IPS-18a (cell line): ENCODE measurements around the gene MLH1.

ENCODE experiments used
- H3K27ac ChIP-seq: one replicate; pipeline ENCODE4 v1.5.1; 2013; ENCODE audit warnings: low read length
- H3K27me3 ChIP-seq: one replicate; pipeline ENCODE4 v1.6.1; 2013; ENCODE audit warnings: mild to moderate bottlenecking, low read length; ENCODE audit not compliant: control insufficient read depth, insufficient read depth
- H3K36me3 ChIP-seq: one replicate; pipeline ENCODE4 v1.6.1; 2013; ENCODE audit warnings: low read depth, low read length; ENCODE audit not compliant: control insufficient read depth
- H3K4me1 ChIP-seq: one replicate; pipeline ENCODE4 v1.6.1; 2013; ENCODE audit warnings: low read depth, low read length; ENCODE audit not compliant: control insufficient read depth
- H3K4me3 ChIP-seq: one replicate; pipeline ENCODE4 v1.5.1; 2013; ENCODE audit warnings: low read length
- H3K9ac ChIP-seq: one replicate; pipeline ENCODE4 v1.6.1; 2013; ENCODE audit warnings: mild to moderate bottlenecking, low read length, moderate library complexity
- H3K9me3 ChIP-seq: one replicate; pipeline ENCODE4 v1.6.1; 2013; ENCODE audit warnings: low read depth, low read length; ENCODE audit not compliant: control insufficient read depth

The MLH1 gene

DNA sequence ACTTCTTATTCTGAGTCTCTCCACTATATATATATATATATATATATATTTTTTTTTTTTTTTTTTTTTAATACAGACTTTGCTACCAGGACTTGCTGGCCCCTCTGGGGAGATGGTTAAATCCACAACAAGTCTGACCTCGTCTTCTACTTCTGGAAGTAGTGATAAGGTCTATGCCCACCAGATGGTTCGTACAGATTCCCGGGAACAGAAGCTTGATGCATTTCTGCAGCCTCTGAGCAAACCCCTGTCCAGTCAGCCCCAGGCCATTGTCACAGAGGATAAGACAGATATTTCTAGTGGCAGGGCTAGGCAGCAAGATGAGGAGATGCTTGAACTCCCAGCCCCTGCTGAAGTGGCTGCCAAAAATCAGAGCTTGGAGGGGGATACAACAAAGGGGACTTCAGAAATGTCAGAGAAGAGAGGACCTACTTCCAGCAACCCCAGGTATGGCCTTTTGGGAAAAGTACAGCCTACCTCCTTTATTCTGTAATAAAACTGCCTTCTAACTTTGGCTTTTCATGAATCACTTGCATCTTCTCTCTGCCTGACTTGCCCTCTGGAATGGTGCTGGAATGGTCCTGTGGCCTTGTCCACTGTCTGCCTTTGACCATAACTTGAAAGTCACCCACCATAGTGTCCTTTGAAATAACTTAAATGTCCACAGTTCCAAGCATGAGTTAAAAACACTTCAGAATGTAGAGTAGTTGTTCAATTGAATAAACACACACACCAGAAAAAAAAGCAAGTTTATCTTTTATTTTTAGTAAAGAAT lies 32.4 kb downstream of the MLH1 start:
- Histone ChIP-seq H3K4me3 (no peak overlapping the region), H3K4me1 (no peaks in the 10 kb centered on the region), H3K27ac (no peak overlapping the region), H3K27me3 (no peaks in the 10 kb centered on the region), H3K9me3 (no peaks in the 10 kb centered on the region), H3K36me3 (peaks cover 63% of the 10 kb centered on the region), H3K9ac (no peak overlapping the region)

DNA sequence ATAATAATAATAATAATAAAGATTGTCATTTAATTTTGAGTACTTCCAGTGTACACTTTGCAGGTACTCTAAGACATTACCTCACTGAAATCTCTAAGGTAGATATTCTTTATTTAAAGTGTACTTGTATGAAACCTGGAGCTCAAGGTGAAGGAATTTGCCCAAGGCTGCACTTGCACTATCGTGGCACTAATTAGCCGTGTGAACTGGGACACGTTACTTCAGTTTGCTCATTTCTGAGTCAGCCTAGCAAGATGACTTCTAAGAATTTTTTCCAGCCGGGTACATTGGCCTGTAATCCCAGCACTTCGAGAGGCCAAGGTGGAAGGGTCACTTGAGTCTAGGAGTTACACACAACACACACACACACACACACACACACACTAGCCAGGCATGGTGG lies 33.5 kb downstream of the MLH1 start:
- Histone ChIP-seq H3K4me3 (no peak overlapping the region), H3K36me3 (peaks cover 64% of the 10 kb centered on the region), H3K27ac (no peak overlapping the region), H3K9me3 (no peaks in the 10 kb centered on the region), H3K4me1 (no peaks in the 10 kb centered on the region), H3K9ac (no peak overlapping the region), H3K27me3 (no peaks in the 10 kb centered on the region)

DNA sequence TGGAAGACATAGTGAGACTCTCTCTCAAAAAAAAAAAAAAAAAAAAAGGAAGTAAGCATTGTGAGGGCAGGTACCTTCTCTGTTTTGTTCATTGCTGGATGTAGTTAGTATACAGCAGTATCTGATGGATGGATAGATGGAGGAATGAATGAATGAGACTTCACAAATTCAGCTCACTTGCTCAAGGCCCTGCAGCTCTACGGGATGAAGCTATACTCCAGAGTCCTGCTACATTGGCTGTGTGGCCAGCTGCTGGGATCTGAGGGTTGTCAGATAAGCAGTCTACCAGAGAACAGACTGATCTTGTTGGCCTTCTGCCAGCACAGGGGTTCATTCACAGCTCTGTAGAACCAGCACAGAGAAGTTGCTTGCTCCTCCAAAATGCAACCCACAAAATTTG lies 35.0 kb downstream of the MLH1 start:
- no peak overlapping the region for H3K4me3 ChIP-seq
- H3K27ac ChIP-seq: no peak overlapping the region
- no peaks in the 10 kb centered on the region for H3K4me1 ChIP-seq
- no peaks in the 10 kb centered on the region for H3K9me3 ChIP-seq
- peaks cover 62% of the 10 kb centered on the region for H3K36me3 ChIP-seq
- H3K9ac ChIP-seq: no peak overlapping the region
- no peaks in the 10 kb centered on the region for H3K27me3 ChIP-seq

DNA sequence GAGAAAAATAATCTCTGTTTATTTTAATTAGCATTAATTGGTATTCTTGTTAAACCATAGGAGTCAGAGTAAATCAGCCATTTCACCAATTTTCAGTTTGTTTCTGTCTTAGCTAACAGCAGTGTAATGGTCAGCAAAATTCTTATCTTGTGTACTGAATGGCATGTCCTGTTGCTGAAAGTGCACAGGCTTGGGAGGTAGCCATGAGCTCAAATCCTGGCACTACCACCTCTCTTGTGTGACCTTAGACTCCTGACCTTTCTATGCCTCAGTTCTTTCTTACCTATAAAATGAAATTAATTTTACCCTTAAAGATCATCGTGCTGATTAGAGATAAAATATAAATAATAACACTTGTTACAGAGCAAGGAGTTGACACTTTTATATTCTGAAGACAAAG lies 35.8 kb downstream of the MLH1 start:
- peaks cover 61% of the 10 kb centered on the region for H3K36me3 ChIP-seq
- H3K4me3 ChIP-seq: no peak overlapping the region
- H3K9me3 ChIP-seq: no peaks in the 10 kb centered on the region
- H3K4me1 ChIP-seq: no peaks in the 10 kb centered on the region
- no peak overlapping the region for H3K9ac ChIP-seq
- H3K27ac ChIP-seq: no peak overlapping the region
- no peaks in the 10 kb centered on the region for H3K27me3 ChIP-seq

DNA sequence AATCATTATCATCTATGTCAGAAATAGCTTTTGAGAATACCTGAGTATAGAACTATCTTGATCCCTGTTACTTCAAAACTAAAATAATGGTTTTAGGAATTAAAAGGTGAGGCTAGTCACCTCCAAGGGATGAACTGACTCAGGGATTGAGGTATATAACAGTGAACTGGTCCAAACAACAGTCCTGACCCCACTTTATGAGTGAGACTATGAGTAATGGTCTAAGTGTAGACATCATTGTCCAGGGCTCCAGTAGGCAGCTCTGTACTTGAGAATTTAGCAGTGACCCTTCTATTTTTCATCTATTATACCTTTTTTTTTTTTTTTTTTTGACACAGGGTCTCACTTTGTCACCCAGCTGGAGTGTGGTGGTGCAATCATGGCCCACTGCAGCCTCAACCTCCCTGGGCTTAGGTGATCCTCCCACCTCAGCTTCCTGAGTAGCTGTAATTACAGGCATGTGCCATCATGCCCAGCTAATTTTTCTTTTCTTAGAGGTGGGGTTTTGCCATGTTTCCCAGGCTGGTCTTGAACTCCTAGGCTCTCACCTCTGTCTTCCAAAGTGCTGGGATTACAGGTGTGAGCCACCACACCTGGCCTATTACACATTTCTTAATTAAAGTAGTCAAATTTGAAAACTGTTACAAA lies 36.3 kb downstream of the MLH1 start:
- no peak overlapping the region for H3K9ac ChIP-seq
- H3K27me3 ChIP-seq: no peaks in the 10 kb centered on the region
- H3K4me1 ChIP-seq: no peaks in the 10 kb centered on the region
- no peak overlapping the region for H3K4me3 ChIP-seq
- H3K9me3 ChIP-seq: no peaks in the 10 kb centered on the region
- H3K36me3 ChIP-seq: peaks cover 57% of the 10 kb centered on the region
- H3K27ac ChIP-seq: no peak overlapping the region

DNA sequence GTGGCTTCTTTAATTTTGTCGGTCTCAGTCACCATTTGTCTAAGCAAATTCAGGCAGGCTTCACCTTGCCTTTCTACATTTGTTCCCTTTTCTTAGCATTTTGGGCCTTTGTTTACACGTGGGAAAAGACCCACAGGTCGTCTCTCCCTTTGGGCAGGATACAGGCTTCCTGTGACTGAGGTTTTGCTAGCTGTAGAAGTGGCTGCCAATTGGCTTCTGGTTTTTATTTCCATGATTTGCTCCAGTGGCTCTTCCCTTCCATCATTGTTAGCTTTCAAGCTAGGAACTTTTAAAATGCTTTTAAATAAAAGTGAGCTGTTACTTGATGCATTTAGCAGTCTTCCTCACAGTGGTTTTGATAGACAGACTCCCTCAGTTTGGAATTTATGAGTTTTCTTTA lies 37.3 kb downstream of the MLH1 start:
- H3K4me3 ChIP-seq: no peak overlapping the region
- no peak overlapping the region for H3K27ac ChIP-seq
- H3K9ac ChIP-seq: no peak overlapping the region
- H3K27me3 ChIP-seq: no peaks in the 10 kb centered on the region
- H3K36me3 ChIP-seq: peaks cover 57% of the 10 kb centered on the region
- H3K4me1 ChIP-seq: no peaks in the 10 kb centered on the region
- no peaks in the 10 kb centered on the region for H3K9me3 ChIP-seq

DNA sequence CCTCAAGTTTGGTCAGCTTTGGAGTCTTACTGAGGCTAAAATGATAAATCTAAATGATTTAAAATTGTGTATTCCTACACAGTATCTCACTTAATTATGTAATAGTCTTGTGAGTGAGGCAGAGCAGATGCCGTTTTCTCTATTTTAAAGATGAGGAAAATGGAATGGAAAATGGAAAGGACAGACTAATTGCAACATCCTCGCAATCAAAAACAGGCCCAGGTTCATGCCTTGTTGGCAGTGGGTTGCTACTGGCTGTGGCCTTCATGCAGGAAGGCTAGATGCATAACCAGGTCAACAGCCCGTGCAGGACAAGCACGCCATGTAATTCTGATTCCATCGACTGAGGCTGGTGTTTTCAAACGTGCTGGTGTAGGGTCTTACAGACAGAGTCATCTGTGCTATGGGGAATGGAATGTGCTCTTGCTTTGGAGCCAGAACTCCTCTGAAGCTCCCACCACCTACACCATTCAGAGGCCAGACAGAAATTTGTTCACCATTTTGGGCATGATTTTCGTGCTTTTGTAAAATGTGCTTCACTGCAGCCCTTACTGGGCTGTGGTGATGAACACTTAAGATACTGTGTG lies 37.9 kb downstream of the MLH1 start:
- Histone ChIP-seq H3K27me3 (no peaks in the 10 kb centered on the region), H3K4me3 (no peak overlapping the region), H3K36me3 (peaks cover 51% of the 10 kb centered on the region), H3K9ac (no peak overlapping the region), H3K27ac (no peak overlapping the region), H3K4me1 (no peaks in the 10 kb centered on the region), H3K9me3 (no peaks in the 10 kb centered on the region)

DNA sequence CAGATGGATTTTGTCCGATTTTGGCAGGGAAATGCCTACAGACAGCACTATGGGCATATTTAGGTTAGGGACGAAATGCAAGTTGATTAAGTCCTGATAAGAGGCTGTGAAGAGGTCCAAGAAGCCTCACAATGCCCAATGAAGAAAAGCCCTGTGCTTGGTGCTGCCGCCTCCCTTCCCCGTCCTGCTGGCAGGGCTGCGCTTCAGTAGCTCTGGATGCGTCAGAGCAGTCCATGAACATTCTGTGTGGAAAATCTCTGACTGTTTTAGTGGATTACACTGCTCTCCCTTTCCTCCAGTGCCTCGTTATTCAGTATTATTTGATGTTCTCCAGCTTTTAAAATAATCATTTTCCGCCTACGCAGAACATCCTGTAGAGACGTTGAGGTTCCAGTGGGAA lies 39.6 kb downstream of the MLH1 start:
- H3K9ac ChIP-seq: no peak overlapping the region
- H3K36me3 ChIP-seq: peaks cover 53% of the 10 kb centered on the region
- no peaks in the 10 kb centered on the region for H3K27me3 ChIP-seq

DNA sequence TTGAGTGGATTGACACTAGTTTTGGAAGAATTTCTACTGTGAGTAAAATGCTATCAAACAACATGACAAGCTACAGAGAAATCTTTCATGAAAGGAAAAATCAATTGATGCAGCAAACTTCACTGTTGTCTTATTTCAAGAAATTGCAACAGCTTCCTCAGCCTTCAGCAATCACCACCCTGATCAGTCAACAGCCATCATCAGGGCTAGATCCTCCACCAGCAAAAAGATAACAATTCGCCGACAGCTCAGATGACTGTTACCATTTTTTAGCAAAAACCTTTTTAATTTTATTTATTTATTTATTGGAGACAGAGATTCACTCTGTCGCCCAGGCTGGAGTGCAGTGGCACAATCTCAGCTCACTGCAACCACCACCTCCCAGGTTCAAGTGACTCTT lies 44.0 kb downstream of the MLH1 start:
- no peak overlapping the region for H3K4me3 ChIP-seq
- H3K27me3 ChIP-seq: no peaks in the 10 kb centered on the region
- no peaks in the 10 kb centered on the region for H3K4me1 ChIP-seq
- no peak overlapping the region for H3K27ac ChIP-seq
- peaks cover 47% of the 10 kb centered on the region for H3K36me3 ChIP-seq
- H3K9ac ChIP-seq: no peak overlapping the region
- H3K9me3 ChIP-seq: no peaks in the 10 kb centered on the region

More for the DNA sequence above, 39.6 kb downstream of the MLH1 start:
- Histone ChIP-seq H3K4me1 (no peaks in the 10 kb centered on the region), H3K4me3 (no peak overlapping the region), H3K9me3 (no peaks in the 10 kb centered on the region), H3K27ac (no peak overlapping the region)

DNA sequence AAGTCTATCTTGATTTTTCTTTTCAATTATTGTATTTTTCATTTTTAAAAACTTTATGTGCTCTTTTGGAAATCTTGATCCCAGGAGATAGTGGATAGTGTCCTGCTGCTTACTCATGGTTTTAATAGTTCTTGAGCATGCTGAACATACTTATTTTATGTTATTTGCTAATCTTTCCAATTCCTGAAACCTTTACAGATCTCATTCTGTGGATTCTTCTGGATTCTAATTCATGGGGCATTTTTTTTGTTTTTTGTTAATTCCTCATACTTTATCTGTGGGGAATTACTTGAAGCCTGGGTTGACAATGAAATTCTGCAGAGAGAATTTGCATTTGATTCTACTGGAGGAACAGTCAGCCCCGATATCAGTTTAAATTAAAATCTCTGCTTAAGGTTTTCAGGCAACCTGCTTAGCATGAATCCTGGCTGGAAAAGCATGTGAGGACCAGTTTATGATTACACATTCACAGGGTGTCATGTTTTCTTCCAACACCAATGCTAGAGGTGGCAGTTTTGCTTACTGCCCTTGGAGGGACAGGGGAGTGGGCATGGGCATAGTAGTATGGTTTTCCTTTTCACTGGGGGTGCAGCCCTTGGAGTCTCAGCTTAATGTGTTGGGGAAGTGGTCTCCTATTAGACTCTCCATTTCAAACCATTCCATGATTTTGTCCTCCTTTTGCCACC lies 46.0 kb downstream of the MLH1 start:
- no peaks in the 10 kb centered on the region for H3K27me3 ChIP-seq
- no peak overlapping the region for H3K4me3 ChIP-seq
- no peaks in the 10 kb centered on the region for H3K4me1 ChIP-seq
- H3K36me3 ChIP-seq: peaks cover 38% of the 10 kb centered on the region
- H3K9me3 ChIP-seq: no peaks in the 10 kb centered on the region
- no peak overlapping the region for H3K9ac ChIP-seq
- no peak overlapping the region for H3K27ac ChIP-seq

DNA sequence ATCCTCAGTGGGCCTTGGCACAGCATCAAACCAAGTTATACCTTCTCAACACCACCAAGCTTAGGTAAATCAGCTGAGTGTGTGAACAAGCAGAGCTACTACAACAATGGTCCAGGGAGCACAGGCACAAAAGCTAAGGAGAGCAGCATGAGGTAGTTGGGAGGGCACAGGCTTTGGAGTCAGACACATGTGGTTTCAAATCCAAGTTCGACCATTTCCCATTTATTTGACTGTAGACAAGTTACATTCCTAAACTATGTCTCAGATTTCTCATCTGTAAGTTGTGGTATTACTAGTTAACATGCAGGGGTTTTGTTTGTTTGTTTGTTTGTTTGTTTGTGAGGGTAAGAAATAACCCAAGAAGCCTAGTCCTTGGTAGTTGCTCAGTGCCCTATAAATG lies 46.9 kb downstream of the MLH1 start:
- Histone ChIP-seq H3K36me3 (peaks cover 36% of the 10 kb centered on the region), H3K9me3 (no peaks in the 10 kb centered on the region), H3K4me1 (no peaks in the 10 kb centered on the region)

More for the DNA sequence above, 46.9 kb downstream of the MLH1 start:
- Histone ChIP-seq H3K27me3 (no peaks in the 10 kb centered on the region), H3K9ac (no peak overlapping the region), H3K27ac (no peak overlapping the region), H3K4me3 (no peak overlapping the region)
